K562 (cell line): ENCODE data around the gene UNC45A. TPM values are rescaled to one million over a fixed set of nuclear protein-coding genes. Genes with fewer than 3 reads are reported as not detected.

Experiments
- AFF4 ChIP-seq: sonication (generic); formaldehyde crosslinking; IDR thresholded peaks from 2 replicates; pipeline ENCODE4 v1.8.0; 2023; ENCODE audit warnings: mild to moderate bottlenecking, missing genetic modification reagents
- CBX1 ChIP-seq: sonication (generic); IDR thresholded peaks from 2 replicates; pipeline ENCODE4 v1.6.1; 2016; ENCODE audit warnings: antibody characterized with exemption, low read depth, mild to moderate bottlenecking
- CSDE1 ChIP-seq, 2 experiments: fragments of 450-650 bp; IDR thresholded peaks; 2 replicates each; pipeline ENCODE4 v1.6.1; 2016; ENCODE audit warnings: mild to moderate bottlenecking in 1 of 2
- HMGN3 ChIP-seq: IDR thresholded peaks from 2 replicates; pipeline ENCODE4 v1.6.1; 2011; ENCODE audit warnings: borderline replicate concordance, low read depth, mild to moderate bottlenecking, mixed read lengths, low read length; ENCODE audit not compliant: insufficient read length; ENCODE audit errors: extremely low read depth
- MECOM ChIP-seq: fragments of 250-450 bp; sonication (Bioruptor Pico); IDR thresholded peaks from 2 replicates; pipeline ENCODE4 v1.8.0; 2022; ENCODE audit warnings: inconsistent platforms
- ZNF655 ChIP-seq: fragments of 250-450 bp; sonication (Bioruptor Pico); IDR thresholded peaks from 2 replicates; pipeline ENCODE4 v1.5.0; 2021
- polyA plus RNA-seq, 8 experiments: library from polyadenylated mRNA; depleted of rRNA in 4 of 8; stranded (reverse) in 5 of 8; unstranded in 3 of 8; fragments of >200 nt; fragmentation: Nextera tagmentation in 2 of 8; fragmentation: Illumina TruSeq in 1 of 8; extraction: Ambion mirVana in 2 of 8; extraction: Trizol in 1 of 8; gene quantifications; 2 replicates each; pipeline versions ENCODE4 v1.2.1 to v1.2.3, GENCODE V29; 2011 to 2014; ENCODE audit warnings: inconsistent platforms in 1 of 8, missing spikeins in 1 of 8
- total RNA-seq, 7 experiments: library from RNA; depleted of rRNA in 6 of 7; stranded (reverse); fragments of >200 nt in 6 of 7; fragmentation: Illumina TruSeq in 2 of 7; extraction: Trizol in 2 of 7; gene quantifications; 2 replicates each; pipeline versions ENCODE4 v1.2.1 to v1.2.3, GENCODE V29; 2011 to 2021; ENCODE audit warnings: low replicate concordance in 1 of 7

The UNC45A gene
- total and polyA plus RNA-seq, 9 of the 15 experiments (the other 6 are each of a cell fraction or from before 2014, with no cell fraction given) = 22.4 to 79.3 (median 43.7) TPM

- TF ChIP-seq ZNF655 (CRISPR knock-in tag) (no peak), CSDE1 (IDR thresholded peaks at IDR 0.05) (no peak), CBX1 (no peak), AFF4 (CRISPR knock-in tag) (no peak), MECOM (CRISPR knock-in tag) (no peak), HMGN3 (no peak)
Observed at GRCh38 chr15:90966262-90966661, 31.2 kb downstream of the UNC45A start (continued).
